Astrocyte (in vitro differentiated cells and primary cell): Measurements from ENCODE around the gene ASTN1. TPM values are rescaled to one million over a fixed set of nuclear protein-coding genes. Genes with fewer than 3 reads are reported as not detected.
A peak's percentile ranks its signal among the peaks of the same experiment; 100 is the strongest.

Experiments
- DNase-seq: peaks from one replicate; pipeline ENCODE4 v3.0.0-alpha.2; 2010; ENCODE audit warnings: low read depth
- FAIRE-seq: peaks from 2 replicates; lab custom pipeline; 2011; peaks lifted over from hg19 to GRCh38; lab: Jason Lieb, UNC
- H2AFZ ChIP-seq: 2 replicates; pipeline ENCODE4 v1.6.0; 2012; ENCODE audit warnings: low read depth, low read length, inconsistent platforms
- H3K27ac ChIP-seq: 2 replicates; pipeline ENCODE4 v1.5.1; 2011; ENCODE audit warnings: low read depth, low read length, inconsistent platforms
- H3K27me3 ChIP-seq: 2 replicates; pipeline ENCODE4 v1.6.0; 2011; ENCODE audit warnings: low read length, inconsistent platforms; ENCODE audit not compliant: insufficient read depth
- H3K36me3 ChIP-seq: 2 replicates; pipeline ENCODE4 v1.5.1; 2011; ENCODE audit warnings: low read length, inconsistent platforms; ENCODE audit not compliant: insufficient read depth
- H3K4me1 ChIP-seq: 2 replicates; pipeline ENCODE4 v1.5.1; 2011; ENCODE audit warnings: low read length, inconsistent platforms; ENCODE audit not compliant: insufficient read depth
- H3K4me2 ChIP-seq: 2 replicates; pipeline ENCODE4 v1.6.0; 2012; ENCODE audit warnings: low read length, inconsistent platforms
- H3K4me3 ChIP-seq: 2 replicates; pipeline ENCODE4 v1.5.1; 2011; ENCODE audit warnings: low read depth, mild to moderate bottlenecking, low read length, inconsistent platforms; ENCODE audit not compliant: insufficient read depth
- H3K79me2 ChIP-seq: 2 replicates; pipeline ENCODE4 v1.6.0; 2012; ENCODE audit warnings: mild to moderate bottlenecking, low read length, inconsistent platforms; ENCODE audit not compliant: insufficient read depth
- H3K9ac ChIP-seq: 2 replicates; pipeline ENCODE4 v1.6.0; 2012; ENCODE audit warnings: mild to moderate bottlenecking, low read length, inconsistent platforms
- H3K9me3 ChIP-seq: 2 replicates; pipeline ENCODE4 v1.5.1; 2012; ENCODE audit warnings: low read depth, mild to moderate bottlenecking, low read length, inconsistent platforms; ENCODE audit not compliant: insufficient read depth
- H4K20me1 ChIP-seq: 2 replicates; pipeline ENCODE4 v1.6.0; 2012; ENCODE audit warnings: low read length, inconsistent platforms; ENCODE audit not compliant: insufficient read depth
- H3K27ac Mint-ChIP-seq: one replicate; pipeline ENCODE4 v1.8.0; 2021; ENCODE audit warnings: mild to moderate bottlenecking, mixed read lengths; ENCODE audit not compliant: unreplicated experiment
- H3K27me3 Mint-ChIP-seq: one replicate; pipeline ENCODE4 v1.8.0; 2021; ENCODE audit warnings: low read depth, mixed read lengths; ENCODE audit not compliant: unreplicated experiment
- H3K36me3 Mint-ChIP-seq: one replicate; pipeline ENCODE4 v1.8.0; 2021; ENCODE audit warnings: low read depth, mixed read lengths; ENCODE audit not compliant: unreplicated experiment
- H3K4me1 Mint-ChIP-seq: one replicate; pipeline ENCODE4 v1.8.0; 2021; ENCODE audit warnings: low read depth, mixed read lengths; ENCODE audit not compliant: unreplicated experiment
- H3K4me3 Mint-ChIP-seq: one replicate; pipeline ENCODE4 v1.8.0; 2021; ENCODE audit warnings: mild to moderate bottlenecking, moderate library complexity, mixed read lengths; ENCODE audit not compliant: unreplicated experiment
- H3K9me3 Mint-ChIP-seq: one replicate; pipeline ENCODE4 v1.8.0; 2021; ENCODE audit warnings: mild to moderate bottlenecking, mixed read lengths; ENCODE audit not compliant: unreplicated experiment
- CTCF ChIP-seq: IDR thresholded peaks from 2 replicates; pipeline ENCODE4 v1.5.1; 2011; ENCODE audit warnings: low read depth, mild to moderate bottlenecking, inconsistent platforms, low read length, moderate library complexity; ENCODE audit not compliant: insufficient read depth
- EZH2 ChIP-seq: IDR thresholded peaks from 2 replicates; pipeline ENCODE4 v1.6.1; 2012; ENCODE audit warnings: mild to moderate bottlenecking, low read length, inconsistent platforms; ENCODE audit not compliant: insufficient read depth
- total RNA-seq: library from RNA; stranded (reverse); gene quantifications from 2 replicates; pipeline ENCODE4 v1.2.1, GENCODE V29; 2021

ASTN1 gene
- total RNA-seq, 1 donor from 2014 or later: 0.50 TPM

DNA sequence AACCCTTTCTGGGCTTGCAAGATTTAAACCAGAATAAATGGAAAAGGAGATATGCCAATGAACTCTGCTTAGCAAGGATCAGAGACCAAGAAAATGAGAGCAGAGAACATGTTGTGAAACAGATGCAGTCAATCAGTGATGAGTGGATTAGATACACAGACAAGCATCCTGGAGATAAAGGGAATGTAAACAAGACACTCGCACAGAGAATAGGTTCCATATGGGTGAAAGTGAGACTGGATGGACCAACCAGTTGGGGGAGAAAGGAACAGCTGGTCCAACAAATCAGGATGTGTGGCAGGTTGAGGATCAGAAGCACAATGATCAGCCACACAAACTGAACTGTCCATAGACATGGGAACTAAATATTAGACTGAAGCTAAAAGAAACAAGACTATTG is 338.2 kb downstream of the ASTN1 start:
- DNase-seq (no peak), FAIRE-seq (no peak)
- H3K27me3 ChIP-seq: no peaks in the 10 kb centered on the region
- H3K36me3 ChIP-seq: no peaks in the 10 kb centered on the region
- no peaks in the 10 kb centered on the region for H3K79me2 ChIP-seq
- H3K27me3 Mint-ChIP-seq: no peaks in the 10 kb centered on the region
- H2AFZ ChIP-seq: no peak overlapping the region
- no peaks in the 10 kb centered on the region for H3K9me3 Mint-ChIP-seq
- peaks cover 4% of the 10 kb centered on the region for H3K36me3 Mint-ChIP-seq
- H4K20me1 ChIP-seq: no peaks in the 10 kb centered on the region
- no peak overlapping the region for H3K27ac Mint-ChIP-seq
- H3K9me3 ChIP-seq: no peaks in the 10 kb centered on the region
- TF ChIP-seq EZH2 (no peak), CTCF (no peak)
- H3K4me2 ChIP-seq: no peak overlapping the region
- H3K4me3 ChIP-seq: no peak overlapping the region
- H3K9ac ChIP-seq: no peak overlapping the region
- no peaks in the 10 kb centered on the region for H3K4me1 ChIP-seq
- no peak overlapping the region for H3K4me3 Mint-ChIP-seq
- no peaks in the 10 kb centered on the region for H3K4me1 Mint-ChIP-seq
- H3K27ac ChIP-seq: no peak overlapping the region

DNA sequence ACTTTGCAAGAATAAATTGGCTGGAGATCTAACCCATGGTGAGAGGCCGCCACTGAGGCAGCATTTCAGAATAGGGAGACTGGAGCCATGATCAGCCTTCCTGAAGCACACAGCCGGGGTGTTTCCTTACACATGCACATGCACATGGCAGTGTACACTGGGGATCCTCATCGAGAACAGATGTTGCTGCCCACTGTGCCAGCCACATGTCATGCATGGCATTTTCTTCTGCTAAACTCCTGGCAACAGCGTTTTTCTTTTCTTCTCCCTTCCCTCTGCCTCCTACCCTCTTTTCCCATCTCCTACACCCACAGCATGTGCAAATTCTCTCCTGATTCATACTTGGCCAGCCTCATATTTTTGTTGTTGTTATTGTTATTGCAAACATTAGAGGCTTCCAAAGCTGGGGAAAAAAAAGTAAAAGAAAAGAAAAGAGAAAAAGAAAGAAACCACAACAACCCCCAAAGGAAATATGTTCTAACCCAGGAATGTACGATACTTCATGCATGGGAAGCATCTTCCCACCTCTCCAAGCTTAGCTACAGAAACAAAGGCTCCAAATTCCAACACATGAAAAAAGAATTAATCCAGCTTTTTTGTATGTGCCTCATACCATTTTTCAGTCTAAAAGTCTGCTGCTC is 344.0 kb downstream of the ASTN1 start:
- TF ChIP-seq CTCF (no peak), EZH2 (no peak)

DNA sequence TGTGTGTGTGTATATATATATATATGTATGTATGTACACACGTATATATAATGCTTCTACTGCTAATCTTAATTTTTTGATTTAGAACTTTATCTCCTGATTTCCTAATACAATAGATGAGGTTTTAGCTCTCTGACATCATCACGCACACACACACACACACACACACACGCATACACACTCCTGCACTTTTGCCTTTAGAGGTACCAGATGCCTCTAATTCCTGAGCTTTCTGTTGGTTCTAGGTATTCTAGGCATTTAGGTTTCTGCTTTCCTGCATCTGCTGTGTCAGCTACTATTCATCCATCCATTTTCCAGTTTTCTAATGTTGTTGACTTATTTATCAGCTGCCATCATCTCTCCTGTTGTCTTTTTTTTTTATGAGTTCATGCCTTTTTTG is 348.3 kb downstream of the ASTN1 start:
- no peaks in the 10 kb centered on the region for H3K9me3 Mint-ChIP-seq
- no peak overlapping the region for H2AFZ ChIP-seq
- H3K4me3 ChIP-seq: no peak overlapping the region
- H3K4me2 ChIP-seq: no peak overlapping the region
- DNase-seq: no peak
- no peak overlapping the region for H3K27ac Mint-ChIP-seq
- no peaks in the 10 kb centered on the region for H3K79me2 ChIP-seq
- H3K27me3 ChIP-seq: no peaks in the 10 kb centered on the region
- no peak overlapping the region for H3K4me3 Mint-ChIP-seq
- no peaks in the 10 kb centered on the region for H3K9me3 ChIP-seq
- no peaks in the 10 kb centered on the region for H4K20me1 ChIP-seq
- H3K4me1 ChIP-seq: no peaks in the 10 kb centered on the region
- peaks cover 17% of the 10 kb centered on the region for H3K4me1 Mint-ChIP-seq
- FAIRE-seq: no peak
- H3K36me3 ChIP-seq: no peaks in the 10 kb centered on the region
- no peaks in the 10 kb centered on the region for H3K27me3 Mint-ChIP-seq
- no peak overlapping the region for H3K9ac ChIP-seq
- H3K27ac ChIP-seq: no peak overlapping the region
- TF ChIP-seq CTCF (no peak), EZH2 (no peak)
- no peaks in the 10 kb centered on the region for H3K36me3 Mint-ChIP-seq

More for the DNA sequence above, 344.0 kb downstream of the ASTN1 start:
- Mint-ChIP-seq H3K36me3 (no peaks in the 10 kb centered on the region), H3K4me1 (peaks cover 12% of the 10 kb centered on the region), H3K4me3 (no peak overlapping the region), H3K9me3 (no peaks in the 10 kb centered on the region), H3K27me3 (no peaks in the 10 kb centered on the region), H3K27ac (peak overlapping the region; percentile 34)
- DNase-seq: no peak
- H3K4me1 ChIP-seq: no peaks in the 10 kb centered on the region
- no peak overlapping the region for H3K4me3 ChIP-seq
- H3K36me3 ChIP-seq: no peaks in the 10 kb centered on the region
- no peaks in the 10 kb centered on the region for H3K79me2 ChIP-seq
- H3K27me3 ChIP-seq: no peaks in the 10 kb centered on the region
- no peak overlapping the region for H2AFZ ChIP-seq
- no peaks in the 10 kb centered on the region for H4K20me1 ChIP-seq
- no peak for FAIRE-seq
- no peak overlapping the region for H3K4me2 ChIP-seq
- H3K27ac ChIP-seq: no peak overlapping the region
- H3K9me3 ChIP-seq: no peaks in the 10 kb centered on the region
- no peak overlapping the region for H3K9ac ChIP-seq
